Stomach (tissue), 9 donors: Measurements from ENCODE around the gene ARFGAP1. TPM values are rescaled to one million over a fixed set of nuclear protein-coding genes. Genes with fewer than 3 reads are reported as not detected.

ENCODE experiments used
- DNase-seq, 2 donors: peaks; one replicate each; pipeline versions ENCODE4 v3.0.0 to v3.0.0-alpha.2; 2013 to 2019
- H3K27ac ChIP-seq, 5 donors: fragments of 200-600 bp in 4 of 5; sonication (generic) in 4 of 5; one replicate each; pipeline ENCODE4 v1.5.1; 2013 to 2019; ENCODE audit warnings: mild to moderate bottlenecking in 1 of 5, moderate library complexity in 1 of 5
- H3K27me3 ChIP-seq, 3 donors: fragments of 200-600 bp; sonication (generic); one replicate each; pipeline ENCODE4 v1.5.1; 2017 to 2019; ENCODE audit warnings: mixed run types in 1 of 3
- H3K36me3 ChIP-seq, 4 donors: fragments of 200-600 bp; sonication (generic); 1 replicate in 3 of 4; 2 replicates in 1 of 4; pipeline ENCODE4 v1.5.1; 2016 to 2019
- H3K4me1 ChIP-seq, 4 donors: fragments of 200-600 bp; sonication (generic); one replicate each; pipeline ENCODE4 v1.5.1; 2016 to 2019
- H3K4me3 ChIP-seq, 4 donors: fragments of 200-600 bp; sonication (generic) in 3 of 4; one replicate each; pipeline ENCODE4 v1.5.1; 2016 to 2019; ENCODE audit warnings: mild to moderate bottlenecking in 1 of 4
- H3K9me3 ChIP-seq, 4 donors: fragments of 200-600 bp; sonication (generic); one replicate each; pipeline ENCODE4 v1.5.1; 2016 to 2019
- EP300 ChIP-seq: sonication (generic); formaldehyde crosslinking; IDR thresholded peaks from one replicate; pipeline ENCODE4 v1.6.1; 2017; ENCODE audit warnings: antibody characterized with exemption
- POLR2A ChIP-seq, 4 donors: fragments of 450-650 bp; IDR thresholded peaks; one replicate each; pipeline ENCODE4 v1.6.1; 2016; ENCODE audit warnings: antibody characterized with exemption in 4 of 4, control low read depth in 2 of 4, mild to moderate bottlenecking in 1 of 4, moderate library complexity in 1 of 4
- POLR2AphosphoS5 ChIP-seq, 3 donors: sonication (generic); formaldehyde crosslinking; IDR thresholded peaks; one replicate each; pipeline ENCODE4 v1.6.1; 2016; ENCODE audit warnings: antibody characterized with exemption in 3 of 3
- WGBS, 5 donors: extraction: QIAGEN DNeasy Blood & Tissue Kit in 3 of 5; methylation state at CpG; one replicate each; pipeline versions ENCODE4 v1.1.5 to v1.1.7; 2013 to 2018; 5-methylcytosine and 5-hydroxymethylcytosine counted together
- intact Hi-C: fragments of 100-400 bp; cut with DNase I; formaldehyde crosslinking; loops from one replicate; pipeline ENCODE4 v1.15.1; 2023; ENCODE audit warnings: low total_unique reads
- polyA plus RNA-seq, 3 donors: library from polyadenylated mRNA; stranded (reverse); fragments of 200-250 nt; gene quantifications; one replicate each; pipeline ENCODE4 v1.2.3, GENCODE V29; 2013
- total RNA-seq, 5 donors: library from RNA; depleted of rRNA; stranded (reverse); fragments of >200 nt; gene quantifications; one replicate each; pipeline versions ENCODE4 v1.1.0 to v1.2.3, GENCODE V29; 2014 to 2016
- TF ChIP-seq, protein P1 (sequence below), 7 experiments: fragments of 450-650 bp in 4 of 7; fragments of 200-600 bp in 3 of 7; sonication (generic) in 3 of 7; IDR thresholded peaks; one replicate each; pipeline ENCODE4 v1.5.1; 2016 to 2019; ENCODE audit warnings: antibody characterized with exemption in 7 of 7, control low read depth in 2 of 7, mild to moderate bottlenecking in 1 of 7
- donor health status: healthy with polysubstance abuse.
- donor health status: Bipolar disorder and iron deficiency.
- donor health status: healthy.

ARFGAP1 gene
- total and polyA plus RNA-seq, 8 donors, result 51.3 to 146 (median 59.4) TPM

DNA sequence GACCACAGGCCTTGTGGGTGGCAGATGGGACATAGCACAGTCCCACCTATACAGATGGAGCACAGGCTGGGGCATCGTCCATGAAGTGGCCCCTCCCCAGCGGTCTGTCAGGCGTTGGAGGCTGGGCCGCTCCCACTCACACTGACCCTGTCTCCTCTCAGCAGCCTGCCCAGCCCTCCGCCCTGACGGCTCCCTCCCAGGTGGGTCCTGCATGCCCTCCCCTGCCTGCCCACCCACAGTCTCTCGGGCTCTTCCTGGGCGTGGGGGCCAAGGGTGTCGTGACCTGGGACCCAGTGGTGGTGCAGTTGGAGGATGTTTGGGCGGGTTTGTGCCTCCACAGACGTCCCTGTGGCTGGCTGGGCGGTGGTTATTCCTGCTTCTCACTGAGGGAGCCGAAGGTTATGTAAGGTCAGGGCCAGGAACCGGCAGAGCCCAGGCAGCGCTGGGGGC, 42.7 kb downstream of the ARFGAP1 start:
- Histone ChIP-seq H3K4me3 (no peak overlapping the region), H3K36me3 (no peaks in the 10 kb centered on the region), H3K4me1 (no peaks in the 10 kb centered on the region), H3K27me3 (peaks cover 0 to 88% (median 18%) of the 10 kb centered on the region in 3 donors), H3K9me3 (no peaks in the 10 kb centered on the region), H3K27ac (no peak overlapping the region)
- 45 to 58% (median 52%) methylated on average over 7 to 15 of the region's 15 CpGs for WGBS, 5 donors
- TF ChIP-seq POLR2A (IDR thresholded peaks at IDR 0.05) (no peak), EP300 (no peak), POLR2AphosphoS5 (IDR thresholded peaks at IDR 0.05) (no peak)
- TF ChIP-seq, protein P1, sequence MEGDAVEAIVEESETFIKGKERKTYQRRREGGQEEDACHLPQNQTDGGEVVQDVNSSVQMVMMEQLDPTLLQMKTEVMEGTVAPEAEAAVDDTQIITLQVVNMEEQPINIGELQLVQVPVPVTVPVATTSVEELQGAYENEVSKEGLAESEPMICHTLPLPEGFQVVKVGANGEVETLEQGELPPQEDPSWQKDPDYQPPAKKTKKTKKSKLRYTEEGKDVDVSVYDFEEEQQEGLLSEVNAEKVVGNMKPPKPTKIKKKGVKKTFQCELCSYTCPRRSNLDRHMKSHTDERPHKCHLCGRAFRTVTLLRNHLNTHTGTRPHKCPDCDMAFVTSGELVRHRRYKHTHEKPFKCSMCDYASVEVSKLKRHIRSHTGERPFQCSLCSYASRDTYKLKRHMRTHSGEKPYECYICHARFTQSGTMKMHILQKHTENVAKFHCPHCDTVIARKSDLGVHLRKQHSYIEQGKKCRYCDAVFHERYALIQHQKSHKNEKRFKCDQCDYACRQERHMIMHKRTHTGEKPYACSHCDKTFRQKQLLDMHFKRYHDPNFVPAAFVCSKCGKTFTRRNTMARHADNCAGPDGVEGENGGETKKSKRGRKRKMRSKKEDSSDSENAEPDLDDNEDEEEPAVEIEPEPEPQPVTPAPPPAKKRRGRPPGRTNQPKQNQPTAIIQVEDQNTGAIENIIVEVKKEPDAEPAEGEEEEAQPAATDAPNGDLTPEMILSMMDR (IDR thresholded peaks at IDR 0.05), result no peak
- DNase-seq, result no peak
- intact Hi-C loops, result no loop called here

DNA sequence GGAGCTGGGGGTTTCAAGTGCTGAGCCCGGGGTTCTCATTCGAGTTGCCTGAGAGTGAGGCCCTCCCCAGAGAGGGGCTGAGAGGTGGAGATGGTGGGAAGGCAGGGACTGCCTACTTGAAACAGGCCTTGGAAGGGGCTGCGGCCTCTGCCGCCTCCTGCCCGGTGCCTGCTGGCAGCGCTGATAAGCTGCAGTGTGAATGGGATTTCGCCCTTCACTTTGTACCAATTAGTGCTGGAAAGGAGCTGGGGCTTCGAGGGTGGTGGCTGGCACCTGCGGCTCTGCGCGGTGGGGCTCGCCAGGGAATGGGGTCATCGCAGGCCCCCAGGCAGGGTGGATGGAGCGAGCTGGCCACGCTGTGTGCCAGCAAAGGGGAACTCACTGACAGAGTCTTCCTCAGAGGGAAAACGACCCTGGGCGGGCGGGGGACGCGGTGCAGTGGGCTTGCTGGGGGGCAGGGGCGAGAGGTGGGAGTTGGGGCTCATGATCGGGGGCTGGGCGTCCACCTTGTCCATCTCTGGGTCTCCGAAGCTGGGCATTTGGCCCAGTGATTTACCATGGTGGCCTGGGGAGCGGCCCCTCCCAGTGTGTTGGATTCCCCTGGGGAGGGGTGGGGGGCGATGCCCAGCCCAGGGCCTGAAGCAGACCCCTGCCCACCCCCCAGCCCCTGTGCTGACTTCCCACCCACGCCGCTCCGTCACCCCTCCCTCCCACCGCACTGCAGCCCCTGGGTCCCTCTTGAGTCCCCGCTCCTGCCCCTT, 43.3 kb downstream of the ARFGAP1 start:
- DNase-seq, result no peak
- WGBS, 5 donors, result 75 to 79% (median 77%) methylated on average over 25 to 31 of the region's 31 CpGs
- H3K27ac ChIP-seq, result no peak overlapping the region
- H3K4me1 ChIP-seq, result no peaks in the 10 kb centered on the region
- no peaks in the 10 kb centered on the region for H3K36me3 ChIP-seq
- intact Hi-C loops, result no loop called here
- no peak overlapping the region for H3K4me3 ChIP-seq
- no peaks in the 10 kb centered on the region for H3K9me3 ChIP-seq
- TF ChIP-seq EP300, result no peak
- TF ChIP-seq, protein P1 (IDR thresholded peaks at IDR 0.05), result no peak
- no peak for TF ChIP-seq POLR2AphosphoS5 (IDR thresholded peaks at IDR 0.05)
- no peak for TF ChIP-seq POLR2A (IDR thresholded peaks at IDR 0.05)
- H3K27me3 ChIP-seq, result peaks cover 0 to 88% (median 18%) of the 10 kb centered on the region in 3 donors

DNA sequence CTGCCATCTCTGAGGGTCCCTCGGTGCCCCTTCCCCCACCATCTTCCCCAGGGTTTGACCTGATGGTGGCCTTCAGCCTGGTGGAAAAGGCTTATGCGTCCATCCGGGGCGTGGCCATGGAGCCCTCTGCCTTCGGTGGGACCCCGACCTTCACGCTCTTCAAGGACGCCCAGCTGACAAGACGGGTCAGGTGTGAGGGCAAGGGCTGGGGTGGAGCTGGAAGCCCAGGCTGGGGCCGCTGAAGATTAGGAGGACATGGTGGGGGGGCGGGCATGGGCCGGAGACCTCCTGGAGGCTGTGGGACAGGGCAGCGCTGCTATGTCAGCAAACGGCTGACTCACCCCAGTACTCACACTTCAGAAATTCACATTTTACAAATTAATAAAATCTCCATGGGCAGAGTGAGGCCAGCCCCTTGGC, 43.9 kb downstream of the ARFGAP1 start:
- intact Hi-C loops, result no loop called here
- Histone ChIP-seq H3K9me3 (no peaks in the 10 kb centered on the region), H3K27me3 (peaks cover 0 to 88% (median 22%) of the 10 kb centered on the region in 3 donors), H3K27ac (no peak overlapping the region), H3K4me1 (no peaks in the 10 kb centered on the region), H3K36me3 (no peaks in the 10 kb centered on the region), H3K4me3 (no peak overlapping the region)
- no peak for DNase-seq
- 68 to 77% (median 72%) methylated on average over 14 of the region's 14 CpGs for WGBS, 5 donors
- TF ChIP-seq, protein P1 (IDR thresholded peaks at IDR 0.05), result no peak
- TF ChIP-seq POLR2AphosphoS5 (IDR thresholded peaks at IDR 0.05) (no peak), POLR2A (IDR thresholded peaks at IDR 0.05) (no peak), EP300 (no peak)

DNA sequence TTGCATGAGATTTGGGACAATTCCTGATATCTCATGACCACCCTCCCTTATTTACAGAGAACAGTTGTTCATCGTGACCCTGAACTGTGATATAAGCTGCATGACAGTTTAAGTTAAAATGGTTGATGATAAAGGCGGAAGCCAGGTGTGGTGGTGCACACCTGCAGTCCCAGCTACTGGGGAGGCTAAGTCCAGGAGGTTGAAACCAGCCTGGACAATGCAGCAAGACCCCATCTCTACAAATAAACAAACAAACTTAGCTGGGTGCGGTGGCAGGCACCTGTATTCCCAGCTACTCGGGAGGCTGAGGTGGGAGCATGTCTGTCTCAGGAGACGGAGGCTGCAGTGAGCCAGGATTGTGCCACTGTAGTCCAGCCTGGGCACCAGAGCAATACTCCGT, 44.4 kb downstream of the ARFGAP1 start:
- H3K36me3 ChIP-seq, result no peaks in the 10 kb centered on the region
- intact Hi-C loops, result no loop called here
- no peaks in the 10 kb centered on the region for H3K9me3 ChIP-seq
- TF ChIP-seq, protein P1 (IDR thresholded peaks at IDR 0.05), result no peak
- TF ChIP-seq EP300 (no peak), POLR2AphosphoS5 (IDR thresholded peaks at IDR 0.05) (no peak), POLR2A (IDR thresholded peaks at IDR 0.05) (no peak)
- H3K4me1 ChIP-seq, result no peaks in the 10 kb centered on the region
- H3K4me3 ChIP-seq, result no peak overlapping the region
- H3K27me3 ChIP-seq, result peaks cover 0 to 90% (median 22%) of the 10 kb centered on the region in 3 donors
- DNase-seq, result no peak
- 76 to 89% (median 86%) methylated on average over 6 of the region's 6 CpGs for whole genome bisulfite sequencing, 5 donors
- no peak overlapping the region for H3K27ac ChIP-seq
